CD4-positive, alpha-beta T cell treated with Interleukin-4 for 1 hour (primary cell): Measurements from ENCODE around the gene CLDN4.

Experiments used
- DNase-seq, 2 donors: peaks; one replicate each; pipeline ENCODE4 v3.0.0-alpha.2; 2020 to 2022

The CLDN4 gene

DNA sequence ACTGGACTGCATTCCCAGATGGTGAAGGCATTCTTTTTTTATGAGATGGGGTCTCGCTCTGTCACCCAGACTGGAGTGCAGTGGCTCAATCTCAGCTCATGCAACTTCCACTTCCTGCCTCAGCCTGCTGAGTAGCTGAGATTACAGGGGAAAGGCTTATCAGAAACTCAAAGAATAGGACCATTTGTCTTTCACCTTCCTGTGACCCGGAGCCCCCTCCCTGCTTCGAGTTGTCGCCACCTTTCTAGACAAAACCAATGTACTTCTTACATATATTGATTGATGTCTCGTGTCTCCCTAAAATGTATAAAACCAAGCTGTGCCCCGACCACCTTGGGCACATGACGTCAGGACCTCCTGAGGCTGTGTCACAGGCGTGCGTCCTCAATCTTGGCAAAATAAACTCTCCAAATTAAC, 13.3 kb downstream of the CLDN4 start:
- no peak for DNase-seq

DNA sequence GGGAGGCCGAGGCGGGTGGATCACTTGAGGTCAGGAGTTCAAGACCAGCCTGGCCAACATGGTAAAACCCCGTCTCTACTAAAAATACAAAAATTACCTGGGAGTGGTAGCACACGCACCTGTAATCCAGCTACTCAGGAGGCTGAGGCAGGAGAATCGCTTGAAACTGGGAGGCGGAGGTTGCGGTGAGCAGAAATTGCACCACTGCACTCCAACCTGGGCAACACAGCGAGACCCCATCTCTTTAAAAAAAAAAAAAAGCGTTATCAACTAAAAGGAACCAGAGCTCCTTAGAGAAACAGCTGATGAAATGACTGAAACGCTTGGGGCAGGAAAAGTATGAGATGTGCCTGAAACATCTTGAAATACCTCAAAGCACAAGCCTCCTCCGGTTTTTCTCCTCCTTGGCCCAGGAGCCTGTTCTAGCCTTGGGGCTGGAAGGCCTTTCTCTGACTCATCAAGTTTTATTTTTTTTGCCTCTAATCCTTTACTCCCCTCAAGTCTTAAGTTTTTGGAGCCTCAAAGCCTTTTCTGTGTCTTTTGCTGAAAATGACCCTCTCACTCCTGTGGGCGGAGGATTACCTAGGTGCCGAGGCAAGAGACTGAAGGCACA, 14.2 kb downstream of the CLDN4 start:
- no peak for DNase-seq

DNA sequence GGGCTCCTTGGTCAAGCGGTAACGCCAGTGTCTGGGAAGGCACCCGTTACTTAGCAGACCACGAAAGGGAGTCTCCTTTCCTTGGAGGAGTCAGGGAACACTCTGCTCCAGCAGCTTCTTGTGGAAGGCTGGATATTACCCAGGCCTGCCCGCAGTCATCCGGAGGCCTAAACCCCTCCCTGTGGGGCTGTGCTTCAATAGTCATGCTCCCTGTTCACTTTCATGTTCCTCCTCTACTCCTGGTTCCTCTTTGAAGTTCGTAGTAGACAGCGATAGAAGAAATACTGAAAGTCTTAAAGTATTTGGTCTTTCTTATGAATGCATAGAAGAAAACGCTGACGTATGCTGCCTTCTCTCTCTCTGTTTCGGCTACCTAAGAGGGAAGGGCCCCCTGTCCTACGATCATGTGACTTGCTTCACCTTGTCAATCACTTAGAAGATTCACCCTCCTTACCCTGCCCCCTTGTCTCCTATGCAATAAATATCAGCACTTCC, 15.0 kb downstream of the CLDN4 start:
- DNase-seq, result peak; percentile 10 to 35

DNA sequence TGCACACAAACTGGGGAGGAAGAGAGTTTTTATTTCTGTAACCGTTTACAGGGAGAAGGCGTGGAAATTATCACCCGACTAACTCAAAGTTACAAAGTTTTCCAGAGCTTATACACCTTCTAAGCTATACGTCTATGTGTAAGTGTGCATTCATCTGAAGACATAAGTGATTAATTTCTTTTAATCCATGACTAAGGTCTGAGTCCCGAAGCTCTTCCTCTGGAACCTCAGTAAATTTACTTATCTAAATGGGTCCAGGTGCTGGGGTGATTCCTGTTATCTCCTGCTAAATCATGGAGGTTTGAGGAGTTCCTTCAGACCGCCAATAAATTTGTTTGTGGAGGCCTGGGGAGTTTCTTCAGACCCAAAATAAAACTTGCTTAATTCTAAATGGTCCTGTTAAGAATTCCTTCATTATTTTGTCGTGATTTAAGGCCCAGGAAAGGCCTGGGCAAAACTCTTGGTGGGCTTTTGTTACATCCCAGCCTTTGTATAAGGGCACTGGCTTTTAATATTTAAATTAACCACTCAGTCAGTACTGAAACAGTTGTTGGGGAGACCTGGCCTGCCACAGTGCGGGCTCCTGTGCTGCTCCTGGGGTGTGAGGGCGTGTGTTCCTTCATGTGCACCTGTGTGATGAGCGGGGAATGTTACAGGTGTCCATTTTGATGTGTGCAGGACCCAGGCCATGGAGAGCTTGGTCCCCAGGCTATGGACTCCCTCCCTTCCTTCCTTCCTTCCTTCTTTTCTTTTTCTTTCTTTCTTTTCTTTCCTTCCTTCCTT, 17.3 kb downstream of the CLDN4 start:
- no peak for DNase-seq

DNA sequence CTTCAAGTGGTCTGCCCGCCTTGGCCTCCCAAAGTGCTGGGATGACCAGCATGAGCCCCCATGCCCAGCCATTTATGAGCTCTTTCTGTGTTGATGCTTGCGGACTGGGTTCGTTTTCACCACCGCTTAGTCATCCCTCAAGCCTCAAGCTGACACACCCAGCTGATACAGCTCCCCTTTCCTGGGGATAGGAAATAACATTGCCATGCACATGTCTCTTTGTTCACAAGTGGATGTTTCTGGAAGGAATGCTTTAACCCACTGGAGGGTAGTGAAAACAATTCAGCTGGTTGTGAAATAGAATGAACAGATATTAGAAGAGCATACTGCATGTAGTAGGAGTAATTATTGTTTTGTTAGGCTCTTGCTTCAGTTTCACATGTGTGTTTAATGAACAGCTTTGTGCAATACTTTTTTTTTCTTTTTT, 20.0 kb downstream of the CLDN4 start:
- DNase-seq, result no peak

DNA sequence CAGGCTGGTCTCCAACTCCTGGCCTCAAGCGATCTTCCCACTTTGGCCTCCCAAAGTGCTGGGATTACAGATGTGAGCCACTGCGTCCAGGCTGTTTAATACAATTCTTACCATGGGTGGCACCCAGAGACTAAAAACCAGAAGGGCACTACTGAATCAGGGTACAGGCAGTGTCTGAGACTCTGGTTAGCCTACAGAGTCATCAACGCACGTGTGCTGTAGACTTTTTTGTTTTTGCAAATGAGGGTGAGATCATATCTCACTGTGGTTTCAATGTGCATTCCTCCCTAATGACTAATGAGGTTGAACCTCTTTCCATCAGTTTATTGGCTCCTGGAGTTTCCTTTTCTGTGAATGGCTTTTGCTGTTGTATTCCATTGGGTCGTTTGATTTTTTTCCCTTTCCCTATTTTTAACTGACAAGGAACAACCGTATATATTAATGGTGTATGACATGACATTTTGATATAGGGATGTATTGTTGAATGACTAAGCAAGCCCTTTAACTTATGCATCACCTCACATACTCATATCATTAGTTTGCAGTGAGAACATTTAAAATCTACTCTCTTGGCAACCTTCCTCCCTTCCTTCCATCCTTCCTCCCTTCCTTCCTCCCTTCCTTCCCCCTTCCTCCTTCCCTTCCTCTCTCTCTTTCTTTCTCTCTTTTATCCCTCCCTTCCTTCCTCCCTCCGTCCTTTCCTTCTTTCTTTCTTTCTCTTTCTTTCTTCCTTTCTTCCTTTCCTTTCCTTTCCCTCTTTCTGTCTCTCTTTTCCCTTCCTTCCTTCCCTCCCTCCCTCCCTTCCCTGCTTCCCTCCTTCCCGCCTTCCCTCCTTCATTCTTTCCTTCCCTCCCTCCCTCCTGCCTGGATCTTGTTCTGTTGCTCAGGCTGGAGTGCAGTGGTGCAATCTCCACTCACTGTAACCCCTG, 20.9 kb downstream of the CLDN4 start:
- DNase-seq, result no peak

DNA sequence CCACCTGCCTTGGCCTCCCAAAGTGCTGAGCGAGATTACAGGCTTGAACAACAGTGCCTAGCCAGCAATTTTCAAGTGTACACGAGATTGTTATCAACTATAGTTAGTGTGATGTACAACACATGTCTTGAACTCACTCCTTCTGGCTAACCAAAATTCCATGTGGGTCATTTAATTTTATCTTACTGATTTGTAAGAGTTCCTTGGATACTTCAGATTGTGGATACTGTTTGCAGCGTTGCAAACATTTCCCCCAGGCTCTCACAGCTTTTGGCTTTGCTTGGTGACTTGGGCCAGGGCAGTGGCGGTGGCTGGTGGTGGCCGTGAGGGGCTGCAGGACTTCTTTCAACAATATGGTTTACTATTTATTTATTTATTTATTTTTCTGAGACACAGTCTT, 21.7 kb downstream of the CLDN4 start:
- no peak for DNase-seq

DNA sequence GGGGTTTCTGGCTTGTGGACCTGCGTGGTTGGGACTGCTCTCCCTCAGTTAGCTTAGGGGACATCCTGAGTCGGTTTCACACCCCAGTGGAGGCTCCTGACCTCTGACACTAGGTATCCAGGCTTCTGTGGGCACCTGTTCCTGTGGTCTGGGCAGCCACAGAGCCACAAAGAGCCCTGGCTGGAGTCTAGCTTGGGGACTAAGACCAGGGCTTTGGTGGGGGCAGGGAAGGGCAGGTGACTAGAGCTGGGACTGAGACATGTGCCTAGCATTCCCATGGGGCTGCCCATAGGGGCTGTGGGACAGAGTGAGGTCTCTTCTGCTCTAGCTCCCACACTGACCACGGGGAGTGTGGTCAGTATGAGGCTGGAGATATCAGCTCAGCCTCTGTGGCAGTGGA, 26.1 kb downstream of the CLDN4 start:
- no peak for DNase-seq

DNA sequence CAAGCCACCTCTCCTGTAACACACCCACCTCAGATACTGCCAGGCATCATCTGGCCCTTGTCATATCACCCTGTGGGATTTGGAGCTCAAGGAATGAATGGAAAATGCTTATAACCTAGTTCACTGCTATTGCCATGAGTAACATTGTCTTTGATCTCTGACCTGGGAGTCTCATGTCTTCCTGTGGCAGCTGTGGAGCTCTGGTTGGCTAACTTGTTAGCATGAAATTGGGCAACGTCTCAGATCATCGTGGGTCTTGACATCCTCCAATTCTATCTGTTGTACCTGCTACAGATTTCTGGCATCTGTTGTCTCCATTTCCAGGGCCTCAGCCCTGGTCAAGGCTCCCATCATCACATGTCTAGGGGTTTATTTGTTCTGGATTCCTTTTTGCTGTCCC, 28.0 kb downstream of the CLDN4 start:
- no peak for DNase-seq

DNA sequence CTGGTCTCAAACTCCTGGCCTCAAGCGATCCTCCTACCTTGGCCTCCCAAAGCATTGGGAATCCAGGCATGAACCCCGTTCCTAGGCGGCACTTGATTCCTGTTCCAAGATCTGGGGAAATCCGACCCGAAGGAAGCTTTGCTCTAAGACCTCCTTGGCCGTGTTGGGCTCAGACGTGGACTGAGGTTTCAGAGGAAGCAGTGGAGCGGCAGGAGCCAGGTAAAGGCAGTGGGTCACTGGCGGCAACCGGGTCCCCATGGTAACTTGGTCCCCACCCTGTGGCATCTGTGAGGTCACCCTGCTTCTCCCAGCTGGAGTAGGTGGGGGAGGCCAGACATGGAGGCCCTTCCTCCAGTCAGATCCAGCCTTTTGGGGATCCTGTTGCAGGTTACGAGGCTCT, 30.1 kb downstream of the CLDN4 start, which contains the start of gene TMEM270:
Gene TMEM270 (plus strand): TSS at position 301 of the 400 bp plus-strand sequence. CDS start 36 bp downstream, at position 337.
- no peak for DNase-seq

DNA sequence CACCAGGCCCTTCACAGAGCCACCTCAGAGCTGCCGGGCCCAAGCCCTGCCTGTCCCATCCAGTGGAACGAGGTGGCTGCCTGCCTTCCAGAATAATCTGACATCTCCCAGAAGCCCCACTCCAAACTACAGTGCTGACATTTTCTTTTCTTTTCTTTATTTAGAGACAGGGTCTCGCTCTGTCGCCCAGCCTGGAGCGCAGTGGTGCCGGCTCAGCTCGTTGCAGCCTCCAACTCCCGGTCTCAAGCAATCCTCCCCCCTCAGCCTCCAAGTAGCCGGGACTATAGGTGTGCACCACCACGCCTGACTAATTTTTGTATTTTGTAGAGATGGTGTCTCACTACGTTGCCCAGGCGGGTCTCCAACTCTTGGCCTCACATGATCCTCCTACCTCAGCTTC, 30.5 kb downstream of the CLDN4 start:
- no peak for DNase-seq

DNA sequence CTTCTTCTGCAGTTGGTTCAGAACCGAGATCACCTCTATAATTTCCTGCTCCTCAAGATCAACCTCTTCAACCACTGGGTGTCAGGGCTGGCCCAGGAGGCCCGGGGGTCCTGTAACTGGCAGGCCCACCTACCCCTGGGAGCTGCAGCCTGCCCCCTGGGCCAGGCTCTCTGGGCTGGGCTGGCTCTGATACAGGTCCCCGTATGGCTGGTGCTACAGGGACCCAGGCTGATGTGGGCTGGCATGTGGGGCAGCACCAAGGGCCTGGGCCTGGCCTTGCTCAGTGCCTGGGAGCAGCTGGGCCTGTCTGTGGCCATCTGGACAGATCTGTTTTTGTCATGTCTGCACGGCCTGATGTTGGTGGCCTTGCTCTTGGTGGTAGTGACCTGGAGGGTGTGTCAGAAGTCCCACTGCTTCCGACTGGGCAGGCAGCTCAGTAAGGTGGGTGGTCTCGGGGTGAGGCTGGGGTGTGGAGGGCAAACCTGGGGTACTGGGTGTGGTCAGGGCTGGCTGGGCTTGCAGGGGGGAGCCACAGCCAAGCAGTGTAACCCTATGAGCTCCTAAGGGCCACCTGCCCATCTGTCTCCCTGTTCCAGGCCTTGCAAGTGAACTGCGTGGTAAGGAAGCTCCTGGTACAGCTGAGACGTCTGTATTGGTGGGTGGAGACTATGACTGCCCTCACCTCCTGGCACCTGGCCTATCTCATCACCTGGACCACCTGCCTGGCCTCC, 34.4 kb downstream of the CLDN4 start:
- no peak for DNase-seq

DNA sequence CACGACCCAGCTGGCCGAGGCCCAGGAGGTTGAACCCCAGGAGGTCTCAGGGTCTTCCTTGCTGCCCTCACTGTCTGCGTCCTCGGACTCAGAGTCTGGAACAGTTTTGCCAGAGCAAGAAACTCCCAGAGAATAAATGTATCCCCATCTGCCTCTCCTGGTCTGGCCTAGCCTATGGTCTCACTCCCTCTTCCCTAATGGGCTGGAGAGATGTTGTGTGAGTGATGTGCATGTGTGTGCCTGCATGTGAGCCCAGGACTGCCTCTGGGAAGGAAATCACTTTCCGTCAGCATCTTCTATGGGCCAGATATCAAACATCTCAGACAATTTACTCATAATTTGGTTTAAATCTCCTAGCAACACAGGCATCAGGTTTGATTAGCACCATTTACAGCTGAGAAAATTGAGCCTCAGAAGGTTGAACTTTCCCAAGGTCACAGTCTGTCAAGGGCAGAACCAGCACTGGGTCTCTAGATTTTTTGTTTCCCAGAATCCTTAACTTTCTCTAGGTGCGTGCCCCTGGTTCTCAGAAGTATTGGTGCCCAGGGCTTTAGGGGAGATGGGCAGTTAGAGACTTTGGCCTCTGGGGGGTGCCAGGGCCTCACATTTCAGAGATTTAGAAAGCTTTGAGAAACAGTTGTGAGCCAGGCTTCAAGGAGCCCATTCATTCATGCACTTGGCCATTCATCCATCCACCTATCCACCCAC, 35.1 kb downstream of the CLDN4 start:
- peak in 1 of 2 donors; percentile 26 for DNase-seq

DNA sequence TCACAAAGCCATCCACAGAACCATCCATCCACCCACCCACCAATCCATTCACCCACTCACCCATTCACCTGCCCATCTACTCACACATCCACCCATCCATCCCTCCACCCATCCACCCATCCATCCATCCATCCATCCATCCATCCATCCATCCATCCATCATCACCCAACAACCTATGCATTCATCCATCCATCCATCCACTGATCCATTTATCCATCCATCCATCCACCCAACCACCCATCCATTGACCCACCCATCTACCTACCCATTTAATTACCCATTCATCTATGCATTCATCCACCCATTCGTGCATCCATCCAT, 35.6 kb downstream of the CLDN4 start:
- DNase-seq, result no peak

DNA sequence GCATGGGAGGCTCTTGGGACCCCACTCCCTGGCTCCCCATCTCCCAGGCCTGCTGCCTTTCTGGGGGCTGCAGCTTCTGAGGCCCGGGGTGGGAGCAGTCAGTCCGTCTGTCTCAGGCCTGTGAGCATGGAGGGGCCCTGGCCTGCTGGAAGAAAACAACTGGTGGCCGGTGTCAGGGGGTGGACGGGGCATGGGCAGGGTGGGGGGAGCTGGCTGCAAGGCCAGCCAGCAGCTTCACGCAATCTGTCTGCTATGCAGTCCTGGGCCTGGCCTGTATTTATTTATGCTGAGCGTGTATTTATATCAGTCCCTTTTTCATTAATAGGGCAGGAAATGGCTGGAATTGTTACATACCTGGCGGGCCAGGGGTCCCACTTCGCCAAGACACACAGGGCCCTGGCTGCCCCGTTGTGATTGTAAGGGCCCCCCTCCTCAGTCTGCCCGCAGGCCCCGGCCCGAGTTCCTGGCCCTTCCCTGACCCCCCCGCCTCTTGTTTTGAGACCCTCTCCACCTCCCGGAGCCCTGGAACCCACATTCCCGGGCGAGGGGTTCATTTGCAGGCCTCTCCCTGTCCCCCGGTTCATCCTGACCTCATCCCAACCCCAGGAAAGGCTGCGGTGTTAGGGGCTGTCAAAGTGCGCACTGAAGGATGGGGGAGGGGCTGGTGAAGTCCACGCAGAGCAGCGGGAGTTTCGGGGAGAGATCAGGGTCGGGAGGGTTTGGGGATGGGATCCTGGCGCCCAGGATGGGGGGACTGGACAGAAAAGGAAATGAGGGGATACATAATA, 38.4 kb downstream of the CLDN4 start:
- DNase-seq, result no peak

DNA sequence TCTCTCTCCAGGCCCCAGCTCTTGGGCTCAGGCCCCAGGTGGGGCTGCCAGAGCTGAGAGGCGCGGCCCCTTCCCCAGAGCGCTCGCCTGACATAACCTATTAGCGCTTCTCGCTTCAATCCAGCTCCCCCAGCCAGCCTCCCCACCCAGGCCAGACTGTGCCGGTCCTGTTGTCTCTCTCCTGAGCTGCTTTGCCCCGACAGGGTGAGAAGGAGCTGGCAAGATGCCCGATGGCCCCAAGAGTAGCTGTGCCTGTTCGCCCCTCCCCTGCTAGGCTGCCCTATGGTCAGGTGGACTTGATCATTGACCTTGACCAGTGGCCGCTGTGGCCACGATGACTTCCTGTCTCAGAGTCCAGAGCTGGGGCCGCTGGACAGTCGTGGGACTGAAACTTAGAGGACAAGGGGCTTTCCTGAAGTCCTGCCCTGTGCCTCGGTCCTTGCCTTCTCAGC, 39.3 kb downstream of the CLDN4 start:
- no peak for DNase-seq

DNA sequence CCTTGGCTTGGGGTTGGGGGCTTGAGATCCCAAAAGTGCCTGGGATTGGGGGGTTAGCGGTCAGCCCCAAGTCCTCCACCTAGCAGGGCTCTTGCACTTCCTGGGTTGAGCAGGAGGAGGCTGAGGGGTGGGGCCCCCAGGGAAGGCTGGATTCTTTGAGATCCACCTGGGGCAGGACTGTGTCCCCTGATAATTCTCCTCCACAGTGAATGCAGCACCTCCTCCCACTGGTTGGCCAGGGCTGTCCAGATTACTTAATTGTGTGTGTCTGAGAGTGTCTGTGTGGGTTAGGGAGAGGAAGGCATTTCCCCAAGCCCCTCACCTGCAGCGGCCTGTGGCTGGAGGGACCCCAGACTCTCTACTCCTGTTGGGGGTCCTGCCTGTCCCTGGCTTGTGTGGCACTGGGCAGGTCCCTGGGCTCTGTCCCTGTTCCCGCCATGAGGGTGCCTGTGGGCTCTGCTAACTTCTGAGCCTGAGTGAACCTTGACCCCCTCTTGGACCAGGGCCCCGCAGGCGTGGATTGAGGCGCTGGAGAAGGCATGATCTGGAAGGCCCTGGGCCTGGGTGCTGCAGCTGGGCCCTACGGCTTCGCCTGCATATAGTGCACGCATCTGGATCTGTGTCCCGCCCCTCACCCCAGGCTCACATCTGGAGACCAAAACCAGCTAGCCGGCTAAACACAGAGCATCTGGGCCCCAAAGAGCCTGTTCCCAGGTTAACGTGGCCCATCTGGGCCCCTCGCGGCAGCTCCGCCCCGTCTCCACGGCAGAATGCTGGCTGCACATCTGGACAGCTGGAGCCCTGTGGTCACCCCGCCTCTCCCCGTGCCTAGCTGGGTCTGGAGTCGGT, 40.6 kb downstream of the CLDN4 start:
- DNase-seq, result no peak

DNA sequence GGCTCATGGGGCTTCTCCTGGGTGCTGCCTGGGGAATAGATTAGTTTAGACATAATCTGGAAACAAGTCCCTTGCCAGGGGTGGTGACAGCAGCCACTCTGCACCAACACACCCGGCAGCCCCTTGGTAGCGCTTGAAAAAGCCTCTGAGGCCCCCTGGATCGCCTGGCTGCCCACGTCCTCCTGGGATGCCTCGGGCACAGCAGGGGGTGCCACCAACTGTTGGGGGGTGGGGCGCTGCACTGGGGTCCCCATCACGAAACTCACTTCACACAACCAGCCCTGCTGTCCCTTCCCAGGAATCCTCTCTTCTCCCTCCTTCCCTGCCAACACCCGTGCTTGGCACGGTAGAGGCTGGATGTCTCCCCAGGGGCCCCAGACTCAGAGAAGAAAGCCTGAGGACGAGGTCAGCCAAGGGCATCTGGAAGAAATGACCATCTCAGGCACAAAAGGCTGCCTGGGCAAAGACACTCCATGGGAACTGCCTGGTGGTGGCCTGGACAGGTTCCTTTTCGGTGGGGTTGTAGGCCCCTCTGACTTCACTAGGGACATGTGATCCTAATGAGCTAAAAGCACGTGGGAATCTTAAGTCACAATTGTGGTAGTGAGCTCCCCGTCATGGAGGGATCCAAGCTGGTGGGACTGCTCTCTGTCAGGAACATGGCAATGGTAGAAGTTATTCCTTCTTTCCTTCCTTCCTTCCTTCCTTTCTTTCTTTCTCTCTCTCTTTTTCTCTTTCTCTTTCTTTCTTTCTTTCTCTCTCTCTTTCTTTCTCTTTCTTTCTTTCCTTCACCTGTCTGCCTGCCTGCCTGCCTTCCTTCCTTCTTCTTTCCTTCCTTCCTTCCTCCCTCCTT, 41.5 kb downstream of the CLDN4 start:
- no peak for DNase-seq

DNA sequence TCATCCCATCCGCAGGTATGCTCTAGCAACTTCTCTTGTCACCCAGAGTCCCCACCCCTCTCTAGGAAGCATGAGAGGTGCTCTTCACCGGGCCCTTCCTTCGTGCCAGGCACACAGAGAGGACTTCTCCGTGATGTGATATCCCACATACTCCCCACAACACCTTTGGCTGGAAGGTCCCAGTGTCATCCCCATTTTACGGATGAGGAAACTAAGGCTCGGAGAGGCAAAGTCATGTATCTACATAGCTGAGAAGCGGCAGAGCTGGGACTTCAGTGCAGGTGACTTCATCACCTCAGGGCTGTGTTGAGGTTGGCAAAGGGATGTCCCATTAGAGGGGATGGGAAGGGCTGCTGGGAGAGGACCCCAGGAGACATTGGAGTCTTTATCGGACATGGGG, 45.6 kb downstream of the CLDN4 start:
- DNase-seq, result no peak
